HG02642 (cell line): ENCODE data around the gene ILKAP.
A peak's percentile ranks its signal among the peaks of the same experiment; 100 is the strongest.

Experiments
- ATAC-seq: cut with Tn5 transposase; IDR thresholded peaks from one replicate; pipeline ENCODE4 v1.9.1; 2021; ENCODE audit warnings: mild to moderate bottlenecking; ENCODE audit not compliant: unreplicated experiment, poor library complexity

The ILKAP gene

GRCh38 chr2:238203094-238203972, at the start of gene ILKAP:
TSS of gene ILKAP (minus strand) at chr2:238203695. CDS start at chr2:238203553, 142 bp downstream.
- peak; percentile 96 for ATAC-seq

- no peak for ATAC-seq
Observed at GRCh38 chr2:238252766-238253630, 49.5 kb upstream of the ILKAP start.

- no peak for ATAC-seq
Observed at GRCh38 chr2:238251986-238252385, 48.5 kb upstream of the ILKAP start.

GRCh38 chr2:238251331-238251730, 47.8 kb upstream of the ILKAP start:
- ATAC-seq = no peak

GRCh38 chr2:238250896-238251295, 47.4 kb upstream of the ILKAP start:
- no peak for ATAC-seq

GRCh38 chr2:238247841-238248453, 44.5 kb upstream of the ILKAP start:
- ATAC-seq = no peak

- no peak for ATAC-seq
Observed at GRCh38 chr2:238247002-238247822, 43.7 kb upstream of the ILKAP start.

- no peak for ATAC-seq
Observed at GRCh38 chr2:238244151-238244550, 40.7 kb upstream of the ILKAP start.

- no peak for ATAC-seq
Observed at GRCh38 chr2:238243496-238244076, 40.1 kb upstream of the ILKAP start.

GRCh38 chr2:238242731-238243495, 39.4 kb upstream of the ILKAP start:
- ATAC-seq = no peak

GRCh38 chr2:238241970-238242369, 38.5 kb upstream of the ILKAP start:
- no peak for ATAC-seq

GRCh38 chr2:238240757-238241711, 37.5 kb upstream of the ILKAP start:
- ATAC-seq = no peak

GRCh38 chr2:238239863-238240756, 36.6 kb upstream of the ILKAP start, which contains the start of gene HES6:
TSS of gene HES6 (minus strand) at chr2:238240038. CDS start at chr2:238239905, 133 bp downstream.
- peak; percentile 83 for ATAC-seq

GRCh38 chr2:238239543-238239862, 36.0 kb upstream of the ILKAP start:
- ATAC-seq = no peak

GRCh38 chr2:238238766-238239542, 35.5 kb upstream of the ILKAP start:
- ATAC-seq = peak; percentile 2

GRCh38 chr2:238238311-238238765, 34.8 kb upstream of the ILKAP start:
- ATAC-seq = no peak
